ENCODE results near the gene FASTKD1. TPM values are rescaled to one million over a fixed set of nuclear protein-coding genes. Genes with fewer than 3 reads are reported as not detected.

FASTKD1 gene
- total RNA-seq, 1 donor from 2014 or later = 13.3 TPM

DNA sequence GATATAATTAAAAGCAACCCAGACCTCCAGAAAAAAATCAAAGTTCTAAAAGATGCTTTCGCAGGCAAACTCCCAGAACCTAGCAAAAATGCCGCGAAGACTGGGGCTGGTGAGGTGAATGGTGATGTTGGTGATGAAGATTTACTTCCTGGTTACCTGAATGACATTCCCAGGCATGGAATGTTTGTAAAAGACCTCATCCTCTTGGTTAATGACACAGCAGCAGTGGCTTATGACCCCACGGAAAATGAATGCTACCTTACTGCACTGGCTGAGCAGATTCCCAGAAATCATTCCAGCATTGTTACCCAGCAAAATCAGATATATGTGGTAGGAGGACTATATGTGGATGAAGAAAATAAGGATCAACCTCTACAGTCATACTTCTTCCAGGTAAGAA is 63.2 kb downstream of the FASTKD1 start:
- Histone ChIP-seq H3K27me3 (ENCODE audit: control insufficient read depth, insufficient read depth, low read length) (no peaks in the 10 kb centered on the region), H3K36me3 (ENCODE audit: control insufficient read depth, insufficient read depth, low read length) (no peaks in the 10 kb centered on the region), H3K4me3 (ENCODE audit: low read depth, low read length) (no peak overlapping the region)
- DNase-seq (ENCODE audit: low read depth) = no peak
- TF ChIP-seq, protein P1, sequence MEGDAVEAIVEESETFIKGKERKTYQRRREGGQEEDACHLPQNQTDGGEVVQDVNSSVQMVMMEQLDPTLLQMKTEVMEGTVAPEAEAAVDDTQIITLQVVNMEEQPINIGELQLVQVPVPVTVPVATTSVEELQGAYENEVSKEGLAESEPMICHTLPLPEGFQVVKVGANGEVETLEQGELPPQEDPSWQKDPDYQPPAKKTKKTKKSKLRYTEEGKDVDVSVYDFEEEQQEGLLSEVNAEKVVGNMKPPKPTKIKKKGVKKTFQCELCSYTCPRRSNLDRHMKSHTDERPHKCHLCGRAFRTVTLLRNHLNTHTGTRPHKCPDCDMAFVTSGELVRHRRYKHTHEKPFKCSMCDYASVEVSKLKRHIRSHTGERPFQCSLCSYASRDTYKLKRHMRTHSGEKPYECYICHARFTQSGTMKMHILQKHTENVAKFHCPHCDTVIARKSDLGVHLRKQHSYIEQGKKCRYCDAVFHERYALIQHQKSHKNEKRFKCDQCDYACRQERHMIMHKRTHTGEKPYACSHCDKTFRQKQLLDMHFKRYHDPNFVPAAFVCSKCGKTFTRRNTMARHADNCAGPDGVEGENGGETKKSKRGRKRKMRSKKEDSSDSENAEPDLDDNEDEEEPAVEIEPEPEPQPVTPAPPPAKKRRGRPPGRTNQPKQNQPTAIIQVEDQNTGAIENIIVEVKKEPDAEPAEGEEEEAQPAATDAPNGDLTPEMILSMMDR (IDR thresholded peaks at IDR 0.05; ENCODE audit: insufficient read depth, low read length, poor library complexity, severe bottlenecking) = no peak

DNA sequence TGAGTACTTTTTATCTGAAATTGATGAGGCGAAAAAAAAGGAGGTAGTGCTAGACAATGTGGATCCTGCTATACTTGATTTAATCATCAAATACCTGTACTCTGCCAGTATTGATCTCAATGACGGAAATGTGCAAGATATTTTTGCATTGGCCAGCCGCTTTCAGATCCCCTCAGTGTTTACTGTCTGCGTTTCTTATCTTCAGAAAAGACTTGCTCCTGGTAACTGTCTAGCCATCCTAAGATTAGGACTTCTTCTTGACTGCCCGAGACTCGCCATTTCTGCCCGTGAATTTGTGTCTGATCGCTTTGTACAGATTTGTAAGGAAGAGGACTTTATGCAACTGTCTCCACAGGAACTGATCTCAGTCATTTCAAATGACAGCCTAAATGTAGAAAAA is 63.7 kb downstream of the FASTKD1 start:
- Histone ChIP-seq H3K4me3 (ENCODE audit: low read depth, low read length) (no peak overlapping the region), H3K36me3 (ENCODE audit: control insufficient read depth, insufficient read depth, low read length) (no peaks in the 10 kb centered on the region), H3K27me3 (ENCODE audit: control insufficient read depth, insufficient read depth, low read length) (no peaks in the 10 kb centered on the region)
- DNase-seq (ENCODE audit: low read depth) = no peak
- TF ChIP-seq, protein P1 (IDR thresholded peaks at IDR 0.05; ENCODE audit: insufficient read depth, low read length, poor library complexity, severe bottlenecking) = no peak

DNA sequence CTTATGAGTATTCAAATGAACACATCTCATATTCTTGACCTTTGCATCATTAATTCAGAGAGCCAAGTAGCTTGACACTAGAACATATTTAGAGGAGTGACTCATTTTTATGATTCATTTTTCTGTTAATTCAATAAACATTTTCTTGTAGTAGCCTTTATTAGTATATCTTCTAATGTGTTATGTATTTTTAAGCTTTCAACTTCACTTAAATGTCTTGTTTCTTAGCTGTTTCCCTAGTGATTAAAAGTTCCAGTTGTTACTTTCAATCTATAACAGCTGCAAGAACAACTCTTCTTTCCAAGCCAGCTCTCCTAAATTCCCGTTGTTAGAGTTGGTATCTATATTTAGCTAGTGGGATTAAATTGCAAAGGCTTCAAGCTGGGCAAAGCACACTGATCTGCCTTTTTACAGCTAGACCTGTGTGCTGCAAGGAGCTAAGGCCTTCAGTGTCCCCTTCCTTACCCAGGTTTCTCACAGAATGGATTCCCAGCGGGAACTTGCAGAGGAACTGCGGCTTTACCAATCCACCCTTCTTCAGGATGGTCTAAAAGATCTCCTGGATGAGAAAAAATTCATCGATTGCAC is 64.3 kb downstream of the FASTKD1 start, which contains the start of gene KLHL41:
Gene KLHL41, plus strand, starts transcription at position 405 of the 588 bp plus-strand sequence. Its CDS starts 77 bp downstream, at position 482.
- no peak for DNase-seq (ENCODE audit: low read depth)
- TF ChIP-seq, protein P1 (IDR thresholded peaks at IDR 0.05; ENCODE audit: insufficient read depth, low read length, poor library complexity, severe bottlenecking) = no peak
- no peak within 1 kb of the TSS for H3K4me3 ChIP-seq (ENCODE audit: low read depth, low read length)
- no peaks in the 10 kb centered on the region for H3K36me3 ChIP-seq (ENCODE audit: control insufficient read depth, insufficient read depth, low read length)
- no peaks in the 10 kb centered on the region for H3K27me3 ChIP-seq (ENCODE audit: control insufficient read depth, insufficient read depth, low read length)

DNA sequence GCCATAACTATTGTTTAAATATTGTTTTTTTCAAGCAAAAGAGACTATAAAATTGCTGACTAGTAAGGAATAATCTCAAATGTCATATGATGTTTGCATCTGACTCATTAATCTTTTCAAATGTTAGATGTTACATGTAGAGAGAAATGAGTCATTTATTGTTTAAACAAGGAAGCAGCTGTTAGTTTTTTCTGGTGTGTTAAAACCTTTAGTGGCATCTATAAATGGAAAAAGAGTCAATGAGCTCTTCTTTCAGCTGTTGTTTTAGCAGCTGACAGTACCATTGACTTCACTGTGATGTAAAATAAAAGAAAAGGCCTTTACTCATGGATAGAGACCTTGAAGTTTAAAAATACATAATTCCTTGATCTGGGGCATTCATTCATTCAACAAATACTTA is 66.0 kb downstream of the FASTKD1 start:
- TF ChIP-seq, protein P1 (IDR thresholded peaks at IDR 0.05; ENCODE audit: insufficient read depth, low read length, poor library complexity, severe bottlenecking) = no peak
- DNase-seq (ENCODE audit: low read depth) = peak; percentile 31
- no peaks in the 10 kb centered on the region for H3K36me3 ChIP-seq (ENCODE audit: control insufficient read depth, insufficient read depth, low read length)
- no peaks in the 10 kb centered on the region for H3K27me3 ChIP-seq (ENCODE audit: control insufficient read depth, insufficient read depth, low read length)
- no peak overlapping the region for H3K4me3 ChIP-seq (ENCODE audit: low read depth, low read length)

DNA sequence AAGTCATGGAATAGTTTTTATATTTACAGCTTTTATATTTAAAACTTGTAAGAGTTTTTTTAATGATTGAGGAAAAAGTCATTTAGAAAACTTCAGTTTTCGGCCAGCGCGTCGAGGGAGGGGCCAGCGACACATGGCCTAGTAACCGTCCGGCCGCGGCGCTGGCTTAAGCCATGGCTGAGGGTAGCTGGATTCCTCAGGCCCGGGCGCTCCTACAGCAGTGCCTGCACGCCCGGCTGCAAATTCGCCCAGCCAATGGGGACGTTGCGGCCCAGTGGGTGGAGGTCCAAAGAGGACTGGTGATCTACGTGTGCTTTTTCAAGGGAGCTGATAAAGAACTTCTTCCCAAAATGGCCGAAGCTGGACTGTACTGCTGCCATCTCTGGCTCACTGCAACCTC is 69.0 kb downstream of the FASTKD1 start:
- H3K36me3 ChIP-seq (ENCODE audit: control insufficient read depth, insufficient read depth, low read length) = no peaks in the 10 kb centered on the region
- no peaks in the 10 kb centered on the region for H3K27me3 ChIP-seq (ENCODE audit: control insufficient read depth, insufficient read depth, low read length)
- DNase-seq (ENCODE audit: low read depth) = no peak
- TF ChIP-seq, protein P1 (IDR thresholded peaks at IDR 0.05; ENCODE audit: insufficient read depth, low read length, poor library complexity, severe bottlenecking) = no peak
- no peak overlapping the region for H3K4me3 ChIP-seq (ENCODE audit: low read depth, low read length)
